HCT116 (cell line): ENCODE results near the gene AK2. TPM values are rescaled to one million over a fixed set of nuclear protein-coding genes. Genes with fewer than 3 reads are reported as not detected.

Source experiments
- ATAC-seq: fragments of 200-7000 bp; cut with Tn5 transposase; 2 replicates; pipeline ENCODE4 v1.9.1; 2020; ENCODE audit warnings: mild to moderate bottlenecking, moderate library complexity
- BruUV-seq: library from RNA; stranded (reverse); fragments of 400-500 nt; replicated peaks from 2 replicates; lab custom pipeline; 2021; lab: Mats Ljungman, UMichigan
- CTCF ChIA-PET: fragments of 300-600 bp; sonication (Branson Sonifier 250); formaldehyde crosslinking; loops from one replicate; lab custom pipeline; 2021; ENCODE audit warnings: antibody characterized with exemption; lab: Charles Lee
- POLR2A ChIA-PET: fragments of 300-600, 350-600 bp; sonication (Branson Sonifier 250); formaldehyde crosslinking; loops from one replicate; lab custom pipeline; 2021; ENCODE audit warnings: antibody characterized with exemption; lab: Charles Lee
- RAD21 ChIA-PET, 2 experiments: fragments of 300-600 bp; sonication (Branson Sonifier 250); formaldehyde crosslinking; loops; one replicate each; lab custom pipeline; 2023; ENCODE audit warnings: low total read pairs in 2 of 2; ENCODE audit not compliant: uncharacterized antibody in 2 of 2, unreplicated experiment in 2 of 2, low non-redundant PET in 1 of 2; lab: Charles Lee
- DNase-seq: peaks from one replicate; pipeline ENCODE4 v3.0.0-alpha.2; 2010; ENCODE audit warnings: low read depth, low spot score
- H2AFZ ChIP-seq: fragments of 200-600 bp; shearing (Covaris generic), sonication (generic); 2 replicates; pipeline ENCODE4 v1.6.1; 2017; ENCODE audit warnings: low read depth, mixed run types, mixed read lengths, antibody characterized with exemption, low read length; ENCODE audit not compliant: poor library complexity, severe bottlenecking
- H3K27ac ChIP-seq: 2 replicates; pipeline ENCODE4 v1.5.1; 2012; ENCODE audit warnings: low read depth, low read length
- H3K27me3 ChIP-seq: fragments of 200-600 bp; sonication (generic); 2 replicates; pipeline ENCODE4 v1.6.1; 2016; ENCODE audit warnings: mixed run types, low read length, mixed read lengths; ENCODE audit not compliant: insufficient read depth
- H3K36me3 ChIP-seq, 2 experiments: fragments of 200-500 bp in 1 of 2; fragments of 200-600 bp in 1 of 2; sonication (Bioruptor generic) in 1 of 2; sonication (generic) in 1 of 2; 2 replicates each; pipeline versions ENCODE4 v1.5.1 to v1.6.1; 2014 to 2016; ENCODE audit warnings: low read length in 2 of 2, inconsistent platforms in 1 of 2, mixed read lengths in 1 of 2, mixed run types in 1 of 2; ENCODE audit not compliant: insufficient read depth in 2 of 2, control insufficient read depth in 1 of 2
- H3K4me1 ChIP-seq, 2 experiments: fragments of 200-600 bp in 1 of 2; sonication (generic) in 1 of 2; 2 replicates each; pipeline versions ENCODE4 v1.5.1 to v1.6.1; 2012 to 2017; ENCODE audit warnings: low read length in 2 of 2, inconsistent platforms in 1 of 2, mild to moderate bottlenecking in 1 of 2, mixed read lengths in 1 of 2, mixed run types in 1 of 2, moderate library complexity in 1 of 2; ENCODE audit not compliant: insufficient read depth in 2 of 2, control insufficient read depth in 1 of 2
- H3K4me2 ChIP-seq: fragments of 200-600 bp; sonication (generic); 2 replicates; pipeline ENCODE4 v1.6.1; 2017; ENCODE audit warnings: mixed run types, low read length, mixed read lengths
- H3K4me3 ChIP-seq, 2 experiments: fragments of 200-600 bp in 1 of 2; sonication (generic) in 1 of 2; replicated peaks in 1 of 2; 2 replicates each; pipeline ENCODE4 v1.5.1; 2011 to 2016; ENCODE audit warnings: low read length in 2 of 2, control low read depth in 1 of 2, low read depth in 1 of 2, mild to moderate bottlenecking in 1 of 2, mixed read lengths in 1 of 2, mixed run types in 1 of 2
- H3K79me2 ChIP-seq: fragments of 200-600 bp; sonication (generic); 2 replicates; pipeline ENCODE4 v1.6.1; 2017; ENCODE audit warnings: mild to moderate bottlenecking, mixed run types, low read length, moderate library complexity, mixed read lengths; ENCODE audit not compliant: insufficient read depth
- H3K9ac ChIP-seq: fragments of 200-600 bp; sonication (generic); 2 replicates; pipeline ENCODE4 v1.6.1; 2016; ENCODE audit warnings: low read length, mixed read lengths
- H3K9me2 ChIP-seq: fragments of 200-600 bp; sonication (generic), shearing (Covaris generic); 2 replicates; pipeline ENCODE4 v1.6.1; 2017; ENCODE audit warnings: mixed run types, mild to moderate bottlenecking, moderate library complexity; ENCODE audit not compliant: insufficient read depth
- H3K9me3 ChIP-seq, 2 experiments: fragments of 200-500 bp in 1 of 2; fragments of 200-600 bp in 1 of 2; sonication (Bioruptor generic) in 1 of 2; sonication (generic) in 1 of 2; 2 replicates each; pipeline ENCODE4 v1.6.1; 2014 to 2017; ENCODE audit warnings: low read length in 2 of 2, mixed read lengths in 2 of 2, inconsistent platforms in 1 of 2, low read depth in 1 of 2, mild to moderate bottlenecking in 1 of 2, mixed run types in 1 of 2, moderate library complexity in 1 of 2; ENCODE audit not compliant: control insufficient read depth in 1 of 2, insufficient read depth in 1 of 2
- H4K20me1 ChIP-seq: fragments of 200-600 bp; sonication (generic), shearing (Covaris generic); 2 replicates; pipeline ENCODE4 v1.6.1; 2017; ENCODE audit warnings: mixed run types, mild to moderate bottlenecking, moderate library complexity; ENCODE audit not compliant: insufficient read depth
- CBX3 ChIP-seq: IDR thresholded peaks from 2 replicates; pipeline ENCODE4 v1.6.1; 2012; ENCODE audit warnings: low read depth
- ELF1 ChIP-seq: IDR thresholded peaks from 2 replicates; pipeline ENCODE4 v1.6.1; 2012; ENCODE audit warnings: low read depth, borderline replicate concordance
- EZH2phosphoT487 ChIP-seq: fragments of 200-600 bp; IDR thresholded peaks from 2 replicates; pipeline ENCODE4 v1.6.1; 2018; ENCODE audit warnings: antibody characterized with exemption, borderline replicate concordance
- JUND ChIP-seq: IDR thresholded peaks from 2 replicates; pipeline ENCODE4 v1.6.1; 2012
- POLR2AphosphoS5 ChIP-seq: IDR thresholded peaks from 2 replicates; pipeline ENCODE4 v1.6.1; 2011; ENCODE audit warnings: mild to moderate bottlenecking, low read depth, low read length, moderate library complexity
- SP1 ChIP-seq: IDR thresholded peaks from 2 replicates; pipeline ENCODE4 v1.6.1; 2012; ENCODE audit warnings: low read depth
- YY1 ChIP-seq: IDR thresholded peaks from 2 replicates; pipeline ENCODE4 v1.6.1; 2011; ENCODE audit warnings: low read length, low read depth, moderate library complexity, mild to moderate bottlenecking; ENCODE audit not compliant: insufficient replicate concordance; ENCODE audit errors: extremely low read depth
- ZFX ChIP-seq: fragments of 450-650 bp; IDR thresholded peaks from 2 replicates; pipeline ENCODE4 v1.6.1; 2017
- ZNF274 ChIP-seq: fragments of 200-500 bp; sonication (Bioruptor generic); IDR thresholded peaks from 2 replicates; pipeline ENCODE4 v1.6.1; 2014; ENCODE audit warnings: mild to moderate bottlenecking, low read depth, low read length, inconsistent platforms
- intact Hi-C: fragments of 100-400 bp; cut with micrococcal nuclease; formaldehyde crosslinking; loops from 2 replicates; pipeline ENCODE4 v1.10.0; 2022
- total RNA-seq: library from RNA; stranded (reverse); gene quantifications from one replicate; pipeline ENCODE4 v1.2.1, GENCODE V29; 2021; ENCODE audit not compliant: unreplicated experiment

AK2 gene
- total RNA-seq, 1 experiment from 2014 or later = 233 TPM

- H3K4me3 ChIP-seq = no peak overlapping the region
These were observed 69.8 kb downstream of the AK2 start for GRCh38 chr1:32966900-32967299.

GRCh38 chr1:32965251-32965747 lies 71.4 kb downstream of the AK2 start:
- 0 out of 2 replicates have a peak, but pooled peaks cover 2% of the 10 kb centered on the region for H3K9me2 ChIP-seq
- TF ChIP-seq ZFX (no peak), CBX3 (no peak), YY1 (no peak), EZH2phosphoT487 (no peak), JUND (no peak), ELF1 (no peak), SP1 (no peak)
- TF ChIP-seq, all 23 proteins: peak for 0
- intact Hi-C loops = loop anchor here (2.0 kb wide), 1 partner anchor 24 kb away; no protein-coding TSS in a partner anchor
- Histone ChIP-seq H4K20me1 (no peaks in the 10 kb centered on the region; the same call in 1 of the 2 replicates), H3K36me3 (no peaks in the 10 kb centered on the region), H3K4me2 (peak overlapping the region; percentile 76), H3K9me3 (no peaks in the 10 kb centered on the region), H3K4me1 (peaks cover 20 to 32% of the 10 kb centered on the region in 2 experiments), H3K79me2 (peaks cover 35% of the 10 kb centered on the region), H3K27me3 (no peaks in the 10 kb centered on the region), H3K4me3 (peak overlapping the region; percentile 42 to 62), H3K27ac (peak overlapping the region; percentile 11; the same call in 1 of the 2 replicates), H2AFZ (no peak overlapping the region), H3K9ac (0 out of 2 replicates have a peak overlapping the region, but pooled peaks have one; percentile 68)
- POLR2A ChIA-PET = interaction anchor here (0.5 to 2.5 kb wide), 15 partner anchors 11 to 1039 kb away, joined by 3 to 41 read pairs (median 3); partner anchors contain the start of genes RBBP4 and TRIM62
- no peak for DNase-seq
- no peak for ATAC-seq
- TSS peak; percentile 80 for BruUV-seq
- CTCF ChIA-PET = interaction anchor here (1.0 to 1.3 kb wide), 2 partner anchors 32 to 73 kb away, joined by 3 to 4 read pairs; no protein-coding TSS in a partner anchor
- RAD21 ChIA-PET = interaction anchor here in 1 of 2 experiments (1.5 kb wide), 1 partner anchor 42 kb away, joined by 4 read pairs; no protein-coding TSS in a partner anchor

More at GRCh38 chr1:32966900-32967299, 69.8 kb downstream of the AK2 start:
- ATAC-seq (no peak), DNase-seq (no peak)
- peaks cover 16 to 31% of the 10 kb centered on the region in 2 experiments for H3K4me1 ChIP-seq
- TF ChIP-seq JUND (no peak), ZFX (no peak), ZNF274 (no peak), POLR2AphosphoS5 (no peak)
- H3K9ac ChIP-seq = no peak overlapping the region
- H3K79me2 ChIP-seq = peaks cover 21% of the 10 kb centered on the region
- H4K20me1 ChIP-seq = no peaks in the 10 kb centered on the region; the same call in 1 of the 2 replicates
- BruUV-seq = no TSS peak
- ChIA-PET RAD21 (interaction anchor here in 1 of 2 experiments (0.6 kb wide), 1 partner anchor 862 kb away, joined by 3 read pairs; no protein-coding TSS in a partner anchor), POLR2A (no interaction called here), CTCF (no interaction called here)
- H3K4me2 ChIP-seq = no peak overlapping the region
- H3K27me3 ChIP-seq = no peaks in the 10 kb centered on the region
- H2AFZ ChIP-seq = no peak overlapping the region
- no peaks in the 10 kb centered on the region for H3K36me3 ChIP-seq
- intact Hi-C loops = no loop called here
- H3K9me2 ChIP-seq = 0 out of 2 replicates have a peak, but pooled peaks cover 2% of the 10 kb centered on the region
- H3K27ac ChIP-seq = no peak overlapping the region
- H3K9me3 ChIP-seq = no peaks in the 10 kb centered on the region
